IMR-90 (cell line): ENCODE data around the gene IDI2. TPM values are rescaled to one million over a fixed set of nuclear protein-coding genes. Genes with fewer than 3 reads are reported as not detected.

Experiments
- ATAC-seq: fragments of 200-7000 bp; cut with Tn5 transposase; 2 replicates; pipeline ENCODE4 v1.9.1; 2020; ENCODE audit warnings: low read depth, mild to moderate bottlenecking, moderate library complexity
- BruUV-seq: library from RNA; stranded (reverse); fragments of 400-500 nt; replicated peaks from 2 replicates; lab custom pipeline; 2021; lab: Mats Ljungman, UMichigan
- CTCF ChIA-PET: fragments of 300-600 bp; formaldehyde crosslinking; extraction: SDS; loops from one replicate; lab custom pipeline; 2021; ENCODE audit warnings: antibody characterized with exemption; lab: Yijun Ruan, JAX
- POLR2A ChIA-PET: fragments of 300-600 bp; sonication (Branson Sonifier 250); formaldehyde crosslinking; loops from one replicate; lab custom pipeline; 2022; ENCODE audit warnings: antibody characterized with exemption; ENCODE audit not compliant: unreplicated experiment; lab: Charles Lee
- DNase-seq: peaks from one replicate; pipeline ENCODE4 v3.0.0; 2013
- H2AFZ ChIP-seq: replicated peaks from 2 replicates; pipeline ENCODE3; 2013; ENCODE audit warnings: low read length, mild to moderate bottlenecking; ENCODE audit not compliant: poor library complexity
- H2AK5ac ChIP-seq: 2 replicates; pipeline ENCODE4 v1.6.1; 2013; ENCODE audit warnings: low read depth, low read length, inconsistent platforms
- H2AK9ac ChIP-seq: replicated peaks from 2 replicates; pipeline ENCODE3; 2013; ENCODE audit warnings: mild to moderate bottlenecking, low read depth, low read length, moderate library complexity; ENCODE audit not compliant: poor library complexity
- H2BK120ac ChIP-seq: 2 replicates; pipeline ENCODE4 v1.6.1; 2013; ENCODE audit warnings: low read depth, low read length, inconsistent platforms
- H2BK15ac ChIP-seq: 3 replicates; pipeline ENCODE4 v1.6.1; 2013; ENCODE audit warnings: low read depth, low read length, inconsistent platforms
- H2BK20ac ChIP-seq: 2 replicates; pipeline ENCODE4 v1.6.1; 2013; ENCODE audit warnings: low read depth, mild to moderate bottlenecking, inconsistent platforms, low read length, moderate library complexity
- H2BK5ac ChIP-seq: 2 replicates; pipeline ENCODE4 v1.6.1; 2013; ENCODE audit warnings: mild to moderate bottlenecking, low read depth, low read length, inconsistent platforms; ENCODE audit not compliant: poor library complexity, severe bottlenecking
- H3K14ac ChIP-seq: replicated peaks from 2 replicates; pipeline ENCODE4 v1.6.1; 2013; ENCODE audit warnings: low read depth, low read length, inconsistent platforms
- H3K18ac ChIP-seq: 2 replicates; pipeline ENCODE4 v1.6.1; 2013; ENCODE audit warnings: low read depth, low read length, control low read depth
- H3K23ac ChIP-seq: 2 replicates; pipeline ENCODE4 v1.6.1; 2013; ENCODE audit warnings: low read depth, low read length, inconsistent platforms
- H3K27ac ChIP-seq: 2 replicates; pipeline ENCODE4 v1.5.1; 2013; ENCODE audit warnings: mild to moderate bottlenecking, control low read depth, low read length; ENCODE audit not compliant: insufficient read depth
- H3K27me3 ChIP-seq: 2 replicates; pipeline ENCODE4 v1.6.1; 2013; ENCODE audit warnings: low read length; ENCODE audit not compliant: control insufficient read depth, insufficient read depth
- H3K36me3 ChIP-seq: 2 replicates; pipeline ENCODE4 v1.6.1; 2013; ENCODE audit warnings: low read length, mixed read lengths; ENCODE audit not compliant: control insufficient read depth, insufficient read depth
- H3K4ac ChIP-seq: 2 replicates; pipeline ENCODE4 v1.6.1; 2013; ENCODE audit warnings: low read depth, low read length, inconsistent platforms
- H3K4me1 ChIP-seq: 2 replicates; pipeline ENCODE4 v1.6.1; 2013; ENCODE audit warnings: low read length, mixed read lengths; ENCODE audit not compliant: control insufficient read depth, insufficient read depth
- H3K4me2 ChIP-seq: 2 replicates; pipeline ENCODE4 v1.6.1; 2013; ENCODE audit warnings: low read depth, mild to moderate bottlenecking, control low read depth, low read length, moderate library complexity
- H3K4me3 ChIP-seq: 2 replicates; pipeline ENCODE4 v1.5.1; 2013; ENCODE audit warnings: low read depth, mild to moderate bottlenecking, control low read depth, low read length, moderate library complexity; ENCODE audit not compliant: insufficient read depth
- H3K56ac ChIP-seq: 2 replicates; pipeline ENCODE4 v1.6.1; 2013; ENCODE audit warnings: low read length, inconsistent platforms; ENCODE audit not compliant: insufficient read depth; ENCODE audit errors: extremely low read depth
- H3K79me1 ChIP-seq, 2 experiments: 2 replicates each; pipeline ENCODE4 v1.6.1; 2013; ENCODE audit warnings: low read length in 2 of 2, inconsistent platforms in 1 of 2, low read depth in 1 of 2
- H3K9ac ChIP-seq: 2 replicates; pipeline ENCODE4 v1.6.1; 2013; ENCODE audit warnings: low read depth, low read length, control low read depth
- H3K9me1 ChIP-seq: 2 replicates; pipeline ENCODE4 v1.6.1; 2013; ENCODE audit warnings: low read length, inconsistent platforms; ENCODE audit not compliant: insufficient read depth
- H3K9me3 ChIP-seq: 2 replicates; pipeline ENCODE4 v1.6.1; 2013; ENCODE audit warnings: low read length; ENCODE audit not compliant: control insufficient read depth, insufficient read depth
- H4K20me1 ChIP-seq: 2 replicates; pipeline ENCODE4 v1.6.1; 2013; ENCODE audit warnings: low read length, inconsistent platforms; ENCODE audit not compliant: insufficient read depth
- H4K5ac ChIP-seq: 2 replicates; pipeline ENCODE4 v1.6.1; 2013; ENCODE audit warnings: mild to moderate bottlenecking, low read depth, low read length, control low read depth
- H4K8ac ChIP-seq, 2 experiments: 2 replicates each; pipeline ENCODE4 v1.6.1; 2013; ENCODE audit warnings: low read depth in 2 of 2, low read length in 2 of 2, control low read depth in 1 of 2, inconsistent platforms in 1 of 2
- H4K91ac ChIP-seq: 2 replicates; pipeline ENCODE4 v1.6.1; 2013; ENCODE audit warnings: low read depth, low read length, inconsistent platforms; ENCODE audit not compliant: insufficient read depth
- BHLHE40 ChIP-seq: fragments of 150-350 bp; IDR thresholded peaks from 2 replicates; pipeline ENCODE4 v1.6.1; 2016; ENCODE audit warnings: mild to moderate bottlenecking, low read depth, low read length
- CEBPB ChIP-seq: IDR thresholded peaks from 2 replicates; pipeline ENCODE4 v1.6.1; 2012; ENCODE audit warnings: low read depth, low read length, improper control_type of control experiment
- NFE2L2 ChIP-seq: fragments of 150-350 bp; IDR thresholded peaks from 2 replicates; pipeline ENCODE4 v1.6.1; 2016; ENCODE audit warnings: low read depth, mild to moderate bottlenecking, low read length
- POLR2A ChIP-seq: IDR thresholded peaks from 2 replicates; pipeline ENCODE4 v1.6.1; 2012; ENCODE audit warnings: mild to moderate bottlenecking, low read depth, low read length
- RFX5 ChIP-seq: IDR thresholded peaks from 2 replicates; pipeline ENCODE4 v1.8.0; 2012; ENCODE audit warnings: low read depth, mild to moderate bottlenecking, low read length, moderate library complexity
- WGBS, 2 experiments: methylation state at CpG; one replicate each; pipeline versions ENCODE4 v1.1.5 to v1.1.7; 2013; ENCODE audit warnings: missing lambda C conversion rate in 2 of 2; ENCODE audit not compliant: insufficient read length in 1 of 2; ENCODE audit errors: extremely low coverage in 2 of 2; 5-methylcytosine and 5-hydroxymethylcytosine counted together
- dilution Hi-C: fragments of 300-500 bp; cut with HindIII; formaldehyde crosslinking; loops from one replicate; pipeline ENCODE4 v1.14.3; 2018; ENCODE audit warnings: low sequenced_read_pairs; ENCODE audit not compliant: unreplicated experiment
- in situ Hi-C: fragments of 300-500 bp; cut with MboI; formaldehyde crosslinking; loops from 3 replicates; pipeline ENCODE4 v1.14.3; 2019; ENCODE audit warnings: low sequenced_read_pairs, inconsistent platforms, mixed read lengths
- intact Hi-C: fragments of 100-400 bp; cut with micrococcal nuclease; formaldehyde crosslinking; loops from 2 replicates; pipeline ENCODE4 v1.10.0; 2022
- polyA plus RNA-seq, 3 experiments: library from polyadenylated mRNA; depleted of rRNA; stranded (reverse); fragments of >200 nt; gene quantifications; 2 replicates each; pipeline ENCODE4 v1.2.3, GENCODE V29; 2012; ENCODE audit warnings: low replicate concordance in 1 of 3
- total RNA-seq: library from RNA; depleted of rRNA; stranded (reverse); fragments of >200 nt; gene quantifications from 2 replicates; pipeline ENCODE4 v1.2.3, GENCODE V29; 2012

The IDI2 gene
- total and polyA plus RNA-seq, 2 of the 4 experiments (the other 2 are of a cell fraction), result not detected

GRCh38 chr10:978826-979421 lies 46.7 kb downstream of the IDI2 start:
- Histone ChIP-seq H3K9me1 (no peaks in the 10 kb centered on the region), H2AK5ac (no peak overlapping the region), H3K14ac (no peak overlapping the region), H3K4ac (no peak overlapping the region), H3K4me1 (no peaks in the 10 kb centered on the region), H4K8ac (no peak overlapping the region), H2BK120ac (no peak overlapping the region), H3K23ac (no peak overlapping the region), H3K27me3 (no peaks in the 10 kb centered on the region), H3K79me1 (peaks cover 3 to 9% of the 10 kb centered on the region in 2 experiments), H3K56ac (no peak overlapping the region), H2AFZ (no peak overlapping the region), H2BK5ac (no peak overlapping the region), H4K91ac (no peak overlapping the region), H3K4me2 (no peak overlapping the region), H3K27ac (no peak overlapping the region), H3K4me3 (no peak overlapping the region), H3K18ac (no peak overlapping the region), H2BK20ac (no peak overlapping the region), H3K9ac (no peak overlapping the region), H3K9me3 (peaks cover 23% of the 10 kb centered on the region), H2AK9ac (no peak overlapping the region), H2BK15ac (no peak overlapping the region), H3K36me3 (peaks cover 2% of the 10 kb centered on the region), H4K5ac (no peak overlapping the region), H4K20me1 (no peaks in the 10 kb centered on the region)
- CTCF ChIA-PET, result no interaction called here
- in situ Hi-C loops, result no loop called here
- DNase-seq (no peak), ATAC-seq (no peak)
- dilution Hi-C loops, result no loop called here
- POLR2A ChIA-PET, result no interaction called here
- WGBS, 2 experiments, result no CpG with 5 or more reads among the region's 2 CpGs
- intact Hi-C loops, result no loop called here
- TF ChIP-seq POLR2A (no peak), CEBPB (no peak), NFE2L2 (no peak), BHLHE40 (no peak), RFX5 (no peak)
- no TSS peak for BruUV-seq
